Lower lobe of right lung (tissue), 2 donors: ENCODE measurements around the gene PCBP3. TPM values are rescaled to one million over a fixed set of nuclear protein-coding genes. Genes with fewer than 3 reads are reported as not detected.

Source experiments
- ATAC-seq, 2 donors: fragments of 200-7000 bp; cut with Tn5 transposase; one replicate each; pipeline ENCODE4 v1.9.1; 2020 to 2022; ENCODE audit warnings: mild to moderate bottlenecking in 2 of 2, moderate library complexity in 2 of 2
- DNase-seq: peaks from one replicate; pipeline ENCODE4 v3.0.0-alpha.2; 2020
- H3K27ac ChIP-seq: fragments of 200-600 bp; one replicate; pipeline ENCODE4 v1.8.0; 2022
- H3K27me3 ChIP-seq: fragments of 200-600 bp; one replicate; pipeline ENCODE4 v1.8.0; 2022; ENCODE audit warnings: low read depth
- H3K36me3 ChIP-seq: fragments of 200-600 bp; one replicate; pipeline ENCODE4 v1.8.0; 2022; ENCODE audit warnings: mild to moderate bottlenecking
- H3K4me1 ChIP-seq: fragments of 200-600 bp; one replicate; pipeline ENCODE4 v1.8.0; 2022
- H3K4me3 ChIP-seq: fragments of 200-600 bp; one replicate; pipeline ENCODE4 v1.8.0; 2022; ENCODE audit warnings: mild to moderate bottlenecking
- H3K9me3 ChIP-seq: fragments of 200-600 bp; one replicate; pipeline ENCODE4 v1.8.0; 2022
- CTCF ChIP-seq: fragments of 200-600 bp; IDR thresholded peaks from one replicate; pipeline ENCODE4 v1.8.0; 2022; ENCODE audit warnings: antibody characterized with exemption, mild to moderate bottlenecking
- intact Hi-C: fragments of 100-400 bp; cut with DNase I; formaldehyde crosslinking; loops from one replicate; pipeline ENCODE4 v1.11.0; 2022
- total RNA-seq: library from RNA; stranded (reverse); fragmentation: NEBNext Ultra II Directional; extraction: Animal tissue kit (Norgen Biotek cat#: 25700); gene quantifications from one replicate; pipeline ENCODE4 v1.2.1, GENCODE V29; 2021
- donor health status: DM: no; HTN: yes; CAD: no; lungs with severe emphysema.

Gene PCBP3
- total RNA-seq, 1 donor from 2014 or later = 4.5 TPM

DNA sequence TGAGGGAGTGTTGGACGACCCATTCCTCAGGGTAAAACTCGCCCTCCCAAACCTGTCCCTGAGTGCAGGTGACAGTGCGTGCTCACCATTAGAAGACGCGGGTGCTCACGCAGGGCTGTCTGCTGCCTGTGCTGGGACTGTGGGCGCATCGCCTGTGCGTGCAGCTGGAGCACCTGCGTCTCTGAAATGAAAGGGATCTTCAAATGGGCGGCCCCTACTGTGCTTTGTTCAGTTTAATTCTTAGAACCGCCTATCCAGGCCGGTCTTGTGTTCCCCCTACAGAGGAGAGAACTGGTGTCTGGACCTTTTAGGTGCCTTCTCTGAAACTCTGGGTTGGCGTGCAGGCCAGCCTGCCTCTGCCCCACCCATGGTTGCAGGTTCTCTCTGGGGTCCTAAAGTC is 125.8 kb downstream of the PCBP3 start:
- H3K4me3 ChIP-seq = no peak overlapping the region
- intact Hi-C loops = no loop called here
- no peak for ATAC-seq
- H3K9me3 ChIP-seq = no peaks in the 10 kb centered on the region
- H3K36me3 ChIP-seq = no peaks in the 10 kb centered on the region
- H3K27ac ChIP-seq = no peak overlapping the region
- no peak for DNase-seq
- H3K4me1 ChIP-seq = no peaks in the 10 kb centered on the region
- TF ChIP-seq CTCF = no peak
- no peaks in the 10 kb centered on the region for H3K27me3 ChIP-seq

DNA sequence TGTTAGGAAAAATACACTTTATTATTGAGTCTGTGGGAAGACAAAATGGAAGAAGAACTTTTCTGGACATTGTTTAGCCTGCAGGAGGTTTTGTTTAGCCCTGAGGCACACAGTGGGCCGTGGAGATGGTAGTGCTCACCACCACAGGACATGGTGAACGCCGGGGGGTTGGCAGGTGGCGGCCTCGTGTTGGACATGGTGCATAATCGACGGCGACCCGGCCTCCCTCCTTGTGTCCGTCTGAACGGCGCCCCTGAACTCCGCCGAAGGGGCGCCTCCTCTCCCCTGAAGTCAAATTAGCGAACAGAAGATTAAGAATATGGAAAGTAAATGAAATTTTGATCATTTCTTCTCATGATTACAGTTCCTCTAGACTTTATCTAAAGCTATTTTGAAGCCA is 126.4 kb downstream of the PCBP3 start:
- ATAC-seq (no peak), DNase-seq (no peak)
- H3K9me3 ChIP-seq = no peaks in the 10 kb centered on the region
- no peaks in the 10 kb centered on the region for H3K27me3 ChIP-seq
- no peak for TF ChIP-seq CTCF
- H3K4me1 ChIP-seq = no peaks in the 10 kb centered on the region
- H3K36me3 ChIP-seq = no peaks in the 10 kb centered on the region
- H3K27ac ChIP-seq = no peak overlapping the region
- intact Hi-C loops = no loop called here
- no peak overlapping the region for H3K4me3 ChIP-seq

DNA sequence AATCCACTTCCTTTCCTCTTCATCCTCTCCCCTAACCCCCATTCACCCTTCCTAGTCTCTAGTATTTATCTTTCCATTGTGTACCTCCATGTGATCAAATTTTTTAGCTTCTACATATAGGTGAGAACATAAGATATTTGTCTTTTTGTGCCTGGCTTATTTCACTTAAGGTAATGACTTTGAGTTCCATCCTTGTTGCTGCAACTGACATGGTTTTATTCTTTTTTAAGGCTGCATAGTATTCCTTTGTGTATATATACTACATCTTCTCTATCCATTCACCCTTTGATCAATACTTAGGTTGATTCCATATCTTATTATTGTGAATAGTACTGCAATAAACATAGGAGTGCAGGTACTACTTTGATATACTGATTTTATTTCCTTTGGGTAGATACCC is 128.7 kb downstream of the PCBP3 start:
- ATAC-seq (no peak), DNase-seq (no peak)
- TF ChIP-seq CTCF = no peak

GRCh38 chr21:45774291-45774690 is 130.8 kb downstream of the PCBP3 start:
- intact Hi-C loops = no loop called here
- DNase-seq (no peak), ATAC-seq (no peak)
- H3K4me3 ChIP-seq = no peak overlapping the region
- no peaks in the 10 kb centered on the region for H3K36me3 ChIP-seq
- H3K27ac ChIP-seq = no peak overlapping the region
- peaks cover 11% of the 10 kb centered on the region for H3K9me3 ChIP-seq
- TF ChIP-seq CTCF = no peak
- no peaks in the 10 kb centered on the region for H3K4me1 ChIP-seq
- H3K27me3 ChIP-seq = no peaks in the 10 kb centered on the region

More for the DNA sequence above, 128.7 kb downstream of the PCBP3 start:
- H3K27me3 ChIP-seq = no peaks in the 10 kb centered on the region
- H3K4me3 ChIP-seq = no peak overlapping the region
- no peaks in the 10 kb centered on the region for H3K36me3 ChIP-seq
- H3K9me3 ChIP-seq = peaks cover 7% of the 10 kb centered on the region
- no peaks in the 10 kb centered on the region for H3K4me1 ChIP-seq
- intact Hi-C loops = no loop called here
- H3K27ac ChIP-seq = no peak overlapping the region

GRCh38 chr21:45776971-45777370 is 133.4 kb downstream of the PCBP3 start:
- no peak for DNase-seq
- H3K9me3 ChIP-seq = peaks cover 11% of the 10 kb centered on the region
- intact Hi-C loops = no loop called here
- no peak for TF ChIP-seq CTCF
- no peak overlapping the region for H3K4me3 ChIP-seq
- no peaks in the 10 kb centered on the region for H3K36me3 ChIP-seq
- no peak for ATAC-seq
- no peaks in the 10 kb centered on the region for H3K4me1 ChIP-seq
- H3K27ac ChIP-seq = no peak overlapping the region
- H3K27me3 ChIP-seq = peaks cover 4% of the 10 kb centered on the region

- intact Hi-C loops = no loop called here
- Histone ChIP-seq H3K27ac (no peak overlapping the region), H3K4me1 (no peaks in the 10 kb centered on the region), H3K9me3 (peaks cover 11% of the 10 kb centered on the region), H3K27me3 (peaks cover 4% of the 10 kb centered on the region), H3K4me3 (no peak overlapping the region), H3K36me3 (no peaks in the 10 kb centered on the region)
- DNase-seq = no peak
- no peak for TF ChIP-seq CTCF
- ATAC-seq = no peak
Observed at GRCh38 chr21:45778686-45779085, 135.2 kb downstream of the PCBP3 start.
